GM18499 (cell line): Measurements from ENCODE around the gene ATP6V0A1.
"Not testable (repeated sequence)": the region's sequence is repeated elsewhere in the genome, so short reads cannot be mapped to it uniquely, and the experiment has no call there.

Experiments
- ATAC-seq: cut with Tn5 transposase; IDR thresholded peaks from one replicate; pipeline ENCODE4 v1.9.1; 2021; ENCODE audit warnings: moderate number of reproducible peaks; ENCODE audit not compliant: insufficient read depth, unreplicated experiment

Gene ATP6V0A1

DNA sequence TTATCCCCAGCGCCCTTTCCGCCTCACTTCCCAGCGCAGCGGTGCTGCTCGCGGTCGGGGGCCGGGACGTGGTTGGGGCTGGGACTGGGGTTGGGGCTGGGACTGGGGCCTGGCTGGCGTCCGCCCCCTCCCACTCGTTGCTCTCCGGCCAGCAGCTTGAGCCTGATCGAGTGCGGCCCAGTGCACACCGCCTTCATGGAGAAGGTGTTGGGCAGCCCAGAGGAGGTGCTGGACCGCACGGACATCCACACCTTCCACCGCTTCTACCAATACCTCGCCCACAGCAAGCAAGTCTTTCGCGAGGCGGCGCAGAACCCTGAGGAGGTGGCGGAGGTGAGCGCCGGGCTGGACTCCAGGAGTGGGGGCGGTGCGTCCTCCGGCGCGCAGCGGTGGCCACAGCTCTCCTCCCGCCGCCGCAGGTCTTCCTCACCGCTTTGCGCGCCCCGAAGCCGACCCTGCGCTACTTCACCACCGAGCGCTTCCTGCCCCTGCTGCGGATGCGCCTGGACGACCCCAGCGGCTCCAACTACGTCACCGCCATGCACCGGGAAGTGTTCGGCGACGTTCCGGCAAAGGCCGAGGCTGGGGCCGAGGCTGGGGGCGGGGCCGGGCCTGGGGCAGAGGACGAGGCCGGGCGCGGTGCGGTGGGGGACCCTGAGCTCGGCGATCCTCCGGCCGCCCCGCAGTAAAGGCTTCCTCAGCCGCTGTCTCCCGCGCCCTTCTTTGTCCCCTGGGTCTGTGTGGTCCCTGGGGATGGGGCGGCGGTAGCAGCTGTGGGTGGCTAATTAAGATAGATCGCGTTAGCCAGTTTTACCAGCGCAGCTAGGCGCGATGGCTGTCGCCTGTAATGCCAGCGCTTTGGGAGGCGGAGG, 95.8 kb downstream of the ATP6V0A1 start:
- ATAC-seq = no peak

DNA sequence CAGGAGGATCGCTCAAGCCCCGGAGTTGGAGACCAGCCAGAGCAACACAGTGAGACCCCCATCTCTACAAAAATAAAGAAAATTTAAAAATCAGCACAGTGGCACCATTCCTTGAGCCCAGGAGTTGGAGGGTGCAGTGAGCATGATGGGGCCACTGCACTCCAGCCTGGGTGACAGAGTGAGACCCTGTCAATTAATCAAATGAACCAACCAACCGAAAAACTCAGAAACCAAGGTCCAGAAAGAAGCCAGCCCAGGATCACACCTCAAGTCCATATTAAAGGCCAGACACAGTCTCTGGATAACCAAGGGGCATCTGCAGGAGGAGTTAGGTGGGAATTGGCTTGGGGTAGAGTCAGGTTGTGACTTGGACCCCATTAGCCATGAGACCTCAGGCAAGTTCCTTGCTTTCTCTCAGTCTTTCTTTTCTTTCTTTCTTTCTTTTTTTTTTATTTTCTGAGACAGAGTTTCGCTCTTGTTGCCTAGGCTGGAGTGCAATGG, 96.5 kb downstream of the ATP6V0A1 start:
- ATAC-seq = no peak

DNA sequence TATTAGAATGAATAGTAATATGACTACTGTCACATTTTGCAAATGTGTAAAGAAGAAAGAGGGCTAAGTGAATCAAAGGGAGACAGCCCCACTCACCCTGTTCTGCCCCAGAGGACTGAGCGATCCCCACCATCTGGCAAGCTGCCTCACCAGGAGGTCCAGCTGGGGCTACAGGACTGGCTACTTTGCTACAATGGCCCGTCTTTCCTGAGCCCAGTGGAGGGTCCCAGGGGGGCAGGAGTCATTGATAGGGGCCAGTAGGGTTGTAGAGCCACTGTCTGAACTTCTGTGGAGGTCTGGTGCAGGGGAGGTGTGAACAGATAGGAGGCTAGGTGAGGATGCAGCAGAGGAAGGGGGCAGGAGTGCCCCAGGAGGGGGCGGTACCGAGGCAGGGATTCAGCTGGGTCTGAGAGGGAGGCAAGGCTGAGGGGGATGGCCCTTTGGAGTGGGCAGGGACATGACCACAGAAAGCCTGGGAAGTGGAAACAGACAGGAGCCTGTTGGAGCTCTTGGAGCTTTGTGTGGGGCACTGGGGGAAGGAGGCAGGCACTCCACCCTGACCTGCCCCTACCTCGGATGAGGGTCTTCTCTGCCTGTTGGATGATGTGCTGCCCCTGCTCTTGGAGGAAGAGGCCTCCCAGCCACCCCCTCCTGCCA, 97.4 kb downstream of the ATP6V0A1 start:
- not testable (repeated sequence) for ATAC-seq

DNA sequence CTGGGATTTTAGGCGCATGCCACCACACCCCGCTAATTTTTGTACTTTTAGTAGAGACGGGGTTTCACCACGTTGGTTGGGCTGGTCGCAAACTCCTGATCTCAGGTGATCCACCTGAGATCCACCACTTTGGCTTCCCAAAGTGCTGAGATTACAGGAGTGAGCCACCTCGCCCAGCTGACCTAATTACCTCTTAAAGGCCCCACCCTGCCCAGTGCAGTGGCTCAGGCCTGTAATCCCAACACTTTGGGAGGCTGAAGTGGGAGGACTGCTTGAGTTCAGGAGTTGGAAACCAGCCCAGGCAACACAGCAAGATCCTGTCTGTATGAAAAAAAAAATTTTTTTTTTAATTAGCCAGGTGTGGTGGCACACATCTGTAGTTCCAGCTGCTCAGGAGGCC, 100.4 kb downstream of the ATP6V0A1 start:
- ATAC-seq = no peak

DNA sequence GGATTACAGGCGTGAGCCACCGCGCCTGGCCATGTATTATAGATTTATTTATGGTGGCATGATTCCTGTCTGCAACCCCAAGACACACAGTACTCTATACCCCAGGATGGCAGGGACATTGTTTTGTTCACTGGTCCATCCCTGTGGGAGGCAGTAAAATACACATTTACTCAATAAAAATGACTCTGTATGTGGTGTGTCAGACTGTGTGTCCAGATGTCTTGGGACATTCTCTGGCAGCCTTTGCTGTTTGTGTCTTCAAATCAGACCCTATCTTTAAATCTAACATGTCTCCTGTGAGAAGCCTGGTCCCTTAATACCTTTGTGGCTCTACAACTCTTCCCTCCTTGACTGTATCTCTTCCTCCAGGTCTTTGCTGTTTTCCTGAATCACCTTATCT, 101.6 kb downstream of the ATP6V0A1 start:
- no peak for ATAC-seq

DNA sequence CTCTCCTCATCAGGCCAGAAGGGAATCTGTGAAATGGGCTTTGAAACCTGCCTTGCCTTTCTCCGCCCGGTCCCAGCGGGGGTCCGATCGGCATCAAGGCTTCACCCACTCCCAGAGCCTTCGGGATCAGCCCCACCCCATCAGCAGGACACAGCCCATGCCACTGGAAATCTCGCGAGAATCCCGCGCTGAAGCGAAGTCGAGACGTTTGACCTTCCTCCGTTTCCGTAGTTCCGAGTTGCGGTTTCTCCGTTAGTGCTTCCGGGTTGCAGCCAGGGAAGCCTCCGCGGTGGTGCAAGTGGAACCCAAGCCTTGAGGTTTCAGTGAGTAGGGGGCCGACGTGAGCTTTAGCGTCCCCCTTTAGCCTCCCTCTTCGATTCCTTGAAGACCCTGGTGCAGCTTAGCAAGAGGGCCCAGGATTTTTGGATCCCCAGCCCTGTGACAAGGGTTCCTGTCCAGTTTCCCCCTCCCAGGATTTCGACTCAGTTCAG, 103.3 kb downstream of the ATP6V0A1 start, which contains the start of gene COASY:
Gene COASY, plus strand, starts transcription at position 252 of the 491 bp plus-strand sequence. CDS start 475 bp downstream, outside the sequence.
- no peak for ATAC-seq

DNA sequence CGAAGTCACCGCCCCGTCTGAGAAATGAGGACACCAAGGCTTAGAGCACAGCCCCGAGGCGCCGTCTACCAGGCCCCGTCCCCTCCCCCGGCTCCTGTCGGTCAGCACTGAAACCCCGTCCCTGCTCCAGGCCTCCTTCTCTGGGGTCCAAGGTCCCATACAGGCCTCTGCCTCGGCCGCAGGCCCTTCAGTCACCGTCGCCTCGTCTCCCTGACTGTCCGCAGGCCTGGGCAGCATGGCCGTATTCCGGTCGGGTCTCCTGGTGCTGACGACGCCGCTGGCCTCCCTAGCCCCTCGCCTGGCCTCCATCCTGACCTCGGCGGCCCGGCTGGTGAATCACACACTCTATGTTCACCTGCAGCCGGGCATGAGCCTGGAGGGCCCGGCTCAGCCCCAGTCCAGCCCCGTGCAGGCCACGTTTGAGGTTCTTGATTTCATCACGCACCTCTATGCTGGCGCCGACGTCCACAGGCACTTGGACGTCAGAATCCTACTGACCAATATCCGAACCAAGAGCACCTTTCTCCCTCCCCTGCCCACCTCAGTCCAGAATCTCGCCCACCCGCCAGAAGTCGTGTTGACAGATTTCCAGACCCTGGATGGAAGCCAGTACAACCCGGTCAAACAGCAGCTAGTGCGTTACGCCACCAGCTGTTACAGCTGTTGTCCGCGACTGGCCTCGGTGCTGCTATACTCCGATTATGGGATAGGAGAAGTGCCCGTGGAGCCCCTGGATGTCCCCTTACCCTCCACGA, 103.9 kb downstream of the ATP6V0A1 start:
- no peak for ATAC-seq

DNA sequence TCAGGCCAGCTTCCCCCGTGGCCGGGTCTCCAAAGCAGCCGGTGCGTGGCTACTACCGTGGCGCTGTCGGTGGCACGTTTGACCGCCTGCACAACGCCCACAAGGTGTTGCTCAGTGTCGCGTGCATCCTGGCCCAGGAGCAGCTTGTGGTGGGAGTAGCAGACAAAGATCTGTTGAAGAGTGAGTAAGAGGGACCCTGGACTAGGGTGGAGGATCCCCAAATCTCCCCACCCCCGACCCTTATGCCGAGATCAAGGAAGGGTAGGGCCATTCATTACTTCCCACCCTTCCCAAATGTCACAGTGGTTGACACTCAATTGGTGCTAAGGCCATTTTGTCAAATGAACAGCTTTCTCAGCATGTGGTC, 104.4 kb downstream of the ATP6V0A1 start:
- ATAC-seq = no peak

DNA sequence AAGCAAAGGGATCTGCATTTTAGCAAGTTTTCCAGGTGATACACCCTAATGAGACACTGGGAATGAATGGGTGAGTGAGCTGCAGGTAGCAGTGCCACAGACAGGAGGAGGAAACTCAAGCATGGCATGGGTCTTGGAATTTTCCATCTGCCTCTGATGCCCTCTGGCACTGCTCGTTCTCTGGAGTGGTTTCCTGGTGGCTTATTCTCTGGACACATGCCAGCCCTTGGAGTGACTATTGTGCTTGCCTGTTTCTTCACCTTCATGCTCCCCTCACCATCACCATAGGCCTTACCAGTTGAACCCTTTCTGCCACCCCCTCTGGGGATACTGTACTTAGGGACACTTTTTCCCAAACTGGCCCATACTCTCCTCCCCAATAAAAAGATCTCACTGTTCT, 104.9 kb downstream of the ATP6V0A1 start:
- ATAC-seq = no peak

DNA sequence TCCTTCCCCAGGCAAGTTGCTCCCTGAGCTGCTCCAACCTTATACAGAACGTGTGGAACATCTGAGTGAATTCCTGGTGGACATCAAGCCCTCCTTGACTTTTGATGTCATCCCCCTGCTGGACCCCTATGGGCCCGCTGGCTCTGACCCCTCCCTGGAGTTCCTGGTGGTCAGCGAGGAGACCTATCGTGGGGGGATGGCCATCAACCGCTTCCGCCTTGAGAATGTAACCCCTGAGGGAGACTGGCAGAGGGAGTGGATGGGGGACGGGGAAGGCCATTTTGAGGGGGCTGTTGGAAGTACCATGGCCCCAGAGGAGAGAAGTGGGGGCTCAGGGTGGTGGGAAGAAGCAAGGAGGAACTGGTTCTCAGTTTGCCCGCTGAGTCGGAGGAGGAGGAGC, 105.3 kb downstream of the ATP6V0A1 start:
- ATAC-seq = no peak

DNA sequence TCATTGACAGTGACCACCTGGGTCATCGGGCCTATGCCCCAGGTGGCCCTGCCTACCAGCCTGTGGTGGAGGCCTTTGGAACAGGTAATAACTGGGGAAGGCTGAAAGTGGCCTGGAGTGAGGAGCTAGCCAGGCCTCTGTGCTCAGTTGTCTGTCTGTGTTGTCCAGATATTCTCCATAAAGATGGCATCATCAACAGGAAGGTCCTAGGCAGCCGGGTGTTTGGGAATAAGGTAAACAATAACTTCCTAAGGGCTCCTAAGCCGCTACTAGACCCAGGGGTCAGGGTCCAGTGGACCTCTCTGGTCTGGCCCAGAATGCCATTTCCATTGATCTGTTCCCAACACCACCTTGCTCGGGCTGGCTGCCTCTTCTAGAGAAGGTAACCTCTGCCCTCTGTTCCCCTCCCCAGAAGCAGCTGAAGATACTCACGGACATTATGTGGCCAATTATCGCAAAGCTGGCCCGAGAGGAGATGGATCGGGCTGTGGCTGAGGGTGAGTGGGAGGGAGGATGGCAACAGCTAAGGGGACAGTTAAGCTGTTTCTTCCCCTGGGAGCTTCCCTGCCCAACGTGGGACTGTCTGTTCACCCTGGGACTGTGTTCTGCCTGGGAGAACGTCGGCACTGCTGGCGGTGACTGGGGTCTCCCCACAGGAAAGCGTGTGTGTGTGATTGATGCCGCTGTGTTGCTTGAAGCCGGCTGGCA, 106.3 kb downstream of the ATP6V0A1 start:
- ATAC-seq = no peak

DNA sequence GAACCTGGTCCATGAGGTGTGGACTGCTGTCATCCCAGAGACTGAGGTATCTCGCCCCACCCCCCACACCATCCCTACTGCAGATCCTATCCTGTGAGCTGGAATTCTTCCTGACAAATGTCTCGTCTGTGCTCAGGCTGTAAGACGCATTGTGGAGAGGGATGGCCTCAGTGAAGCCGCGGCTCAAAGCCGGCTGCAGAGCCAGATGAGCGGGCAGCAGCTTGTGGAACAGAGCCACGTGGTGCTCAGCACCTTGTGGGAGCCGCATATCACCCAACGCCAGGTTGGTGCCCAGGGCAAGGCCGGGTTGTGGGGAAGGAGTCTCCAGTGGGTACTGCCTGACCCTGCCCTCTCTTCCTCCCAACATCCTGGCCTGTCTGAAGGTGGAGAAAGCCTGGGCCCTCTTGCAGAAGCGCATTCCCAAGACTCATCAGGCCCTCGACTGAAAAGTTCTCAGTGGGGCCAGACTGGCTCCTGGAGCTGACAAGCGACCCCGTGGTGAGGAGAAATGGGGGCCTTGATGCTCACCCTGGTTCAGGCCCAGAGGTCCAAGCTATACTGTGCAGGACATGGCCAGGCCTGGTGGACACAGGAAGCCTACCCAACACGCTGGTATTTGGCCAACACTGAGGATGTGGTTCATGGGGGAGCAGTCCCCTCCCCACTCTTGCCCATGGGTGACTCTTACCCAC, 107.0 kb downstream of the ATP6V0A1 start:
- ATAC-seq = no peak

DNA sequence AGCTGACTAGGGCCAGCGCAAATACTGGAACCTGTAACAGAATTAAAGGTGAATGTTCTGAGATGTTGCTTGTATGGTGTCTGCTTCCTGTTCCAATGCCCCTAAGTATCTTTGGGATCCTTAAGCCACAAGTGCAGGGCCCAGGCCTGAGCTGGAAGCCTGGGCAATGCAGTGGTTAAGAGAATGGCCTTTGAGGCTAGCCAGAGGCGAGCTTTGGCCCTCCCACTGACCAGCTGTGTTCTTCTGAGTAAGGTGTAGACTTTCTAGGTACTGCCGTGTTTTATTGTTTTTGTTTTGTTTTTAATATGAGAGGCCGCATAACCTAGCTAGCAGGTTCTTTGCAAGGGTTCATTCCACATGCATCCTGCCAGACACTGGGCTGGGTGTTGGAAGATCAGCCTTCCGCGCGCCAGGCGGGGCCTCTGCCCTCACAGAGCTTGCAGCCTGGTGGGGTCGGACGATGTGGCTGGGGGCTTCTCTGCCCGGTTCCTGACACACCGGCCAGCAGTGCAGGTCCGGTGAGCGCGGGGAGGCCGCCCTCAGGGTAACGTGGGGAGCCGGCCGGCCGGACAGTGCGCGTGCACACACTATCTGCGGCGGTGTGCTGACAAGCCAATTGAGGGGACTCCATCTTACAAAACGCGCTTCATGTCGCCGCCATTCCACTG, 107.7 kb downstream of the ATP6V0A1 start:
- ATAC-seq = no peak

DNA sequence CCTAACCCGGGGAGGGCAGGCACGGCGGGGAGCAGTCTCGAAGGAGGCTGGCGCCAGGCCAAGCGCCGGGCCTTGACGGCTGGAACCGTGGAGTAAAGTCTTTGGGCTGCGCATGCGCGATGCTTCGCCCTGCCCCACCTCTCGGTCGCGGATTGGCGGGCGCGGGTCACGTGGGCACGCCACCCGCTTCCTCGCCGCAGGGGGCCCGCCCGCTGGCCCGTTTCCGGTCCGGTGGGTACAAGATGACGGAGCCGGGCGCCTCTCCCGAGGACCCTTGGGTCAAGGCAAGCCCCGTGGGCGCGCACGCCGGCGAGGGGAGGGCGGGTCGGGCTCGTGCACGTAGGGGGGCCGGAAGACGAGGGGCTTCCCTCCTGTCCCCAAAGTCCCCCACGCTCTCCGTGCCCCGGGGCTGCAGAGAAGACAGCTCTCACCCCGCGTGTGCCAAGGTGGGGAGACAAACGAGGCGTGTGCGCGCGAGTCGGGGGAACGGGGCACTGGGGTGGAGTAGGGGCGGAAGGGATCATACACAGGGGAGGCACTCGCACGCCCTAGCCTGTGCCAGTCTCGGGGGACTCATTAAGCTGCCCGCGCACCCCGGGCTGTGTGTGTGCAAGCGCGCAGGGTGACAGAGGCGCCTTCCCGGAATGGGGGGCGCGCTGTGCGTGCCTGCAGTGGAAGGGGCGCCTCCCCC, 108.3 kb downstream of the ATP6V0A1 start, which contains the start of gene MLX:
Gene MLX, plus strand, starts transcription at position 218 of the 691 bp plus-strand sequence. Its CDS starts 25 bp downstream, at position 243.
- no peak for ATAC-seq

DNA sequence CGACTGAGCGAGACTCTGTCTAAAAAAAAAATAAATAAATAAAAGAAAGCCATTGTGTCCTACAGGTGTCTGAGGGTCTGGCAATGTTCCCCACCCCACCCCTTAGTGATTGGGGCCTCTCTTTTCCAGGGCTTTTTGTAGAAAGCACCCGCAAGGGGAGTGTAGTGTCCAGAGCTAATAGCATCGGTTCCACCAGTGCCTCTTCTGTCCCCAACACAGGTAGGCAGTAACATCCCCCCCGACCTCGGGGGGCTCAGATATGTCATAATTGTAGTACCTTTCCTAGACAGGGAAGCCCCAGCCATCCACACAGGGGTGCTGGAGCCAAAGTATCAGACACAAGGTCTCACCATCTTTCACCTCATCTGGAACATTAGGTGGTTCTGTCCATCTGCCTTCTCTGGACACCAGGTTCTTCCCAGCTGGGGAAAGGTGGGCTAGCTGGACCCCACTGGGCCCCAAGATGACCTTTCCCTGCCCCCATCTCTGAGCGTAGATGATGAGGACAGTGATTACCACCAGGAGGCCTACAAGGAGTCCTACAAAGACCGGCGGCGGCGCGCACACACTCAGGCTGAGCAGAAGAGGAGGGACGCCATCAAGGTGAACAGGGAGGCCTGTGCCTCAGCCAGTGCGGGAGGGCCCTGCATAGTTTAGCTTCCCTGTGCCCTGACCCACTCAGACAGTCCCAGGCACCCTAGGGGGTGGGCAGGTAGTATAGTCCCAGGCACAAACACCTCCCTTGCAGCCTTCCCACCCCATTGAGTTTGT, 109.8 kb downstream of the ATP6V0A1 start:
- ATAC-seq = no peak

DNA sequence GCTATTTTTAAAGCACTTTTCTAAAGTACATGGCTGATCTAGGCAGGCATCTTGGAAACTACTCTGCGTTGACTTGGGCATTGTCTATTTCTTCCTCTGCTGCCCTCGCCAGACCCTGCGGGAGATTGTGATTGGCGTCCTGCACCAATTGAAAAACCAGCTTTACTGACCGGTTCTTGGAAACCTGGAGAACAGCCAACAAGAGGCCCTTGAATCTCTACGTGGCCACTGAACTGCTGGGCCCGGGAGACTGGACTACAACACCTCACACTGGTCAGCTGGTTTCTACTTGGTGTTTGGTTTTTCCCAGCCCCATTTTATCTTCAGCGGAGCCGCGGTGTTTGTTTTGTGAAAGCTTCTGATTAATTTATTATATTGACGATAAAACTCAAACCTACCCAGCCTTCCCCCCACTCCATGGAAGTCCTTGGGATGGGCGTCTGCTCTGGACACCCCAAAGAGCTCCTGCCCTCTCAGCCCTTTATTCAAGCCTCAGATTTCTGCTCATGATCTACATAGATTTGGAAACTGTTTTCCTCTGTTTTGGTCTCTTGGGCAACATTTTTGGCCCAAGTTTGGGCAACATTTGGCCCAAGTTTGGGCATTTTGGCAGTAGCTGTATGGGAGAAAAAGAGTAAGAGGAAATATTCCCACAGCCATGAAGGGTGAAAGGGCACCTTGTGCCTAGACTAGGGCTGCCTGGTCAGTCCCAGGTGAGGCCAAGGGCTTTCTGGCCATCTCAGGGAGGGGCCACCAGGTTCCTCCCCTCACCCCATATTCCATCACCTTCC, 113.0 kb downstream of the ATP6V0A1 start:
- ATAC-seq = no peak
